ENCODE data around the gene CROCC2. TPM values are rescaled to one million over a fixed set of nuclear protein-coding genes. Genes with fewer than 3 reads are reported as not detected.

The CROCC2 gene
- total RNA-seq, 4 donors from 2014 or later: 0.79 to 2.6 (median 1.8) TPM; not detected in 1

- no peaks in the 10 kb centered on the region for H3K27me3 ChIP-seq
- H3K9me3 ChIP-seq: no peaks in the 10 kb centered on the region
- H3K27ac ChIP-seq: peak overlapping the region in 1 of 2 donors; percentile 81
- DNase-seq: peak in 1 of 2 donors; percentile 17
- TF ChIP-seq CTCF (IDR thresholded peaks at IDR 0.05) (no peak), POLR2A (IDR thresholded peaks at IDR 0.05) (no peak)
- H3K4me1 ChIP-seq: no peaks in the 10 kb centered on the region
- H3K36me3 ChIP-seq: no peaks in the 10 kb centered on the region
- intact Hi-C loops (cut with DNase I; ENCODE audit: low total_unique reads): no loop called here
- H3K4me3 ChIP-seq: no peak overlapping the region
Measured at GRCh38 chr2:241011751-241012510, 105.8 kb downstream of the CROCC2 start.

- intact Hi-C loops (cut with DNase I; ENCODE audit: low total_unique reads): no loop called here
- no peaks in the 10 kb centered on the region for H3K4me1 ChIP-seq
- no peaks in the 10 kb centered on the region for H3K27me3 ChIP-seq
- H3K27ac ChIP-seq: no peak overlapping the region
- H3K36me3 ChIP-seq: no peaks in the 10 kb centered on the region
- no peak overlapping the region for H3K4me3 ChIP-seq
- TF ChIP-seq POLR2A (IDR thresholded peaks at IDR 0.05) (no peak), CTCF (IDR thresholded peaks at IDR 0.05) (no peak)
- DNase-seq: no peak
- no peaks in the 10 kb centered on the region for H3K9me3 ChIP-seq
Measured at GRCh38 chr2:241014224-241014623, 108.1 kb downstream of the CROCC2 start.

GRCh38 chr2:241014764-241015163, 108.6 kb downstream of the CROCC2 start:
- no peaks in the 10 kb centered on the region for H3K27me3 ChIP-seq
- no peak for DNase-seq
- no peak overlapping the region for H3K27ac ChIP-seq
- H3K36me3 ChIP-seq: no peaks in the 10 kb centered on the region
- no peaks in the 10 kb centered on the region for H3K4me1 ChIP-seq
- no peak overlapping the region for H3K4me3 ChIP-seq
- TF ChIP-seq POLR2A (IDR thresholded peaks at IDR 0.05) (no peak), CTCF (IDR thresholded peaks at IDR 0.05) (no peak)
- H3K9me3 ChIP-seq: no peaks in the 10 kb centered on the region
- intact Hi-C loops (cut with DNase I; ENCODE audit: low total_unique reads): no loop called here

- Histone ChIP-seq H3K4me1 (no peaks in the 10 kb centered on the region), H3K9me3 (no peaks in the 10 kb centered on the region), H3K36me3 (no peaks in the 10 kb centered on the region), H3K4me3 (no peak overlapping the region), H3K27ac (no peak overlapping the region), H3K27me3 (no peaks in the 10 kb centered on the region)
- DNase-seq: no peak
- TF ChIP-seq POLR2A (IDR thresholded peaks at IDR 0.05): no peak
- no peak for TF ChIP-seq CTCF (IDR thresholded peaks at IDR 0.05)
- intact Hi-C loops (cut with DNase I; ENCODE audit: low total_unique reads): no loop called here
Measured at GRCh38 chr2:241015439-241015838, 109.3 kb downstream of the CROCC2 start.

- Histone ChIP-seq H3K4me1 (no peaks in the 10 kb centered on the region), H3K36me3 (no peaks in the 10 kb centered on the region), H3K27ac (no peak overlapping the region), H3K4me3 (no peak overlapping the region), H3K9me3 (no peaks in the 10 kb centered on the region), H3K27me3 (no peaks in the 10 kb centered on the region)
- DNase-seq: no peak
- TF ChIP-seq CTCF (IDR thresholded peaks at IDR 0.05): no peak
- TF ChIP-seq POLR2A (IDR thresholded peaks at IDR 0.05): no peak
- intact Hi-C loops (cut with DNase I; ENCODE audit: low total_unique reads): no loop called here
Measured at GRCh38 chr2:241017228-241017940, 111.2 kb downstream of the CROCC2 start.
